HG03575 (cell line): ENCODE results near the gene KIAA1671.

Experiments
- ATAC-seq: cut with Tn5 transposase; IDR thresholded peaks from one replicate; pipeline ENCODE4 v1.9.1; 2021; ENCODE audit not compliant: unreplicated experiment, insufficient number of reproducible peaks, low FRiP score; ENCODE audit errors: extremely low read depth

Gene KIAA1671

DNA sequence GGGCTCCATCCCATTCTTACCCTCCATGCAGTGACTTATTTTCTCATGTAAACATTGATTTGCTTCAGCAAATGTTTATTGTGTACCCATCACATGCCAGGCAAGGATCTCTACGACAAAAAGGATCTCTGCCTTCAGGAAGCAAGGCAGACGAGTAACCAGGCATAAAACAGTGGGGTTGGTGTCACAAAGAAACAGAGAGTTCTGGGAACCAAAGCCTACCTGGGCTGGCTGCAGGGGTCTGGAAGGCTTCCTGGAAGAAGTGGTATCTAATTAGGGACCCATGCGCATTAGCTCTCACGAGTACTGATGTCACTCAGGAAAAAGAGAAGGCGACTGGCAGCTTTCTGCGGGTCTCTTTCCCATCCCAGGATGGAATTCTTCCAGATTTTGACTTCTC, 44.5 kb downstream of the KIAA1671 start:
- no peak for ATAC-seq

GRCh38 chr22:25000686-25001085, 48.2 kb downstream of the KIAA1671 start:
- ATAC-seq, result no peak

DNA sequence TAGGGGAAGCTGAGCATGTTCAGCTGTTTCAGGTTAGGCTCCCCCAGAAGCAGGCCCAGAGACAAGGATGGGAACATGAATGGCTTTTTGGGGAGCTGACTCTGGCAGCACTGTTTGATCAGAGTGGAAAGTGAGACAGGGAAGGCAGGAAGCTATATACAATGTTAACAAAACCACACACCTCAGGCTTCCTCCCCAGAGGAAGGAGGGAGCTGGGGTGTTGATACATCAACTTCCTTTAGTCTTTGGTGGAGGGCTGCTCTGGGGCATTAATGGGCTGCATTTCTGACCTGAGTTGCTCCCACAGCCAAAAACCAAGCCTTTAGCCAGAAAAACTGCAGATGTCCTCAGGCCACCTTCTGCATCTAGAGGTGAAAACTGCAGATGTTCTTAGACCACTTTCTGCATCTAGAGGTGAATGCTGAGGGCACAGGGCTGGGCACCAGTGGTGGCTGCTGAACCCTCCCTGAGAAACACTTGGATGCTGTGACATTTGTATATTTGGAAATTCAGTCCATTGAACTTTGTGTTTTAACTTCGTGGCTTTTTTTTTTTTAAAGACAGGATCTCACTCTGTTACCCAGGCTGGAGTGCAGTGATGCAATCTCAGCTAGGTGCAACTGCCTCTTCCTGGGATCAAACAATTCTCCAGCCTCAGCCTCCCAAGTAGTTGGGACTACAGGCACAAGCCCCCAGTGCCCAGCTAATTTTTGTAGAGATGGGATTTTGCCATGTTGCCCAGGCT, 49.9 kb downstream of the KIAA1671 start:
- ATAC-seq, result no peak

DNA sequence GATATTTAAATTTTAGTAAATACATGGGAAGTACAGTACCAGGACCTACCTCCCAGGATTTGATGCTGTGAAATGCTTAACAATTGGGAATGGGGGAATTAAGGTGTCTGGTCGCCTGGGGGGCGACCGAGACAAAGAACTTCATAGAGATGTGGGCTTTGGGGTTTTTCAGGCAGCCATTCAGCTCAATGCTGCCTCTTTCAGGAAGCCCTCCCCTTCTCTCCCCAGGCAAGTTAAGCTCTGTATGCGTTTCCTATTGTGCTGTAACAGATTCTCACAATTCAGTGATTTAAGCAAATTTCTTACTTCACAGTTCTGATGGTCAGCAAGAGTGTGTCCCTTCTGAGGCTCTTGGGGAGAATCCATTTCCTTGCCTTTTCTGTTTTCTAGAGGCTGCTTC, 53.8 kb downstream of the KIAA1671 start:
- no peak for ATAC-seq

DNA sequence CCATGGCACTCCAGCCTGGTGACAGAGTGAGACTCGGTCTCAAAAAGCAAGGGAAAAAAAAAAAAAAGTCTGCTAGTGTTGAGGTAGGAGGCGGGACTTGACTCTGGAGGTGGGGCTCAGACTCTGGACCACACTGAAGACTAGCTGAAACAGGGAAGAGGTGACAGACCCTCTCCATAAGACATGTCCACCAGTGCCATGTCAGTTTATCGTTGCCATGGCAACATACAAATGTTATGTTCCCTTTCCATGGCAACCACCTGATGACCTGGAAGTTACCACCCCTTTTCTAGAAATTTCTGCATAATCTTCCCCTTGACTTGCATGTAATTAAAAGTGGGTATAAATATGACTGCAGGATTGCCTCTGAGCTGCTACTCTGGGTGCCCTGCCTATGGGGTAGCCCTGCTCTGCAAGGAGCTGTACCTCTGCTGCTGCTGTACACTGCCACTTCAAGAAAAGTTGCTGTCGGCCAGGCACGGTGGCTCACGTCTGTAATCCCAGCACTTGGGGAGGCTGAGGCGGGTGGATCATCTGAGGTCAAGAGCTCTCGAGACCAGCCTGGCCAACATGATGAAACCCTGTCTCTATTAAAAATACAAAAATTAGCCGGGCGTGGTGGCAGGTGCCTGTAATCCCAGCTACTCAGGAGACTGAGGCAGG, 55.1 kb downstream of the KIAA1671 start:
- ATAC-seq, result no peak

GRCh38 chr22:25008666-25009065, 56.1 kb downstream of the KIAA1671 start:
- no peak for ATAC-seq

GRCh38 chr22:25012741-25013143, 60.2 kb downstream of the KIAA1671 start:
- ATAC-seq, result no peak

- ATAC-seq, result no peak
Observed at GRCh38 chr22:25013607-25014006, 61.1 kb downstream of the KIAA1671 start.

- ATAC-seq, result no peak
Observed at GRCh38 chr22:25014896-25015755, 62.6 kb downstream of the KIAA1671 start.

DNA sequence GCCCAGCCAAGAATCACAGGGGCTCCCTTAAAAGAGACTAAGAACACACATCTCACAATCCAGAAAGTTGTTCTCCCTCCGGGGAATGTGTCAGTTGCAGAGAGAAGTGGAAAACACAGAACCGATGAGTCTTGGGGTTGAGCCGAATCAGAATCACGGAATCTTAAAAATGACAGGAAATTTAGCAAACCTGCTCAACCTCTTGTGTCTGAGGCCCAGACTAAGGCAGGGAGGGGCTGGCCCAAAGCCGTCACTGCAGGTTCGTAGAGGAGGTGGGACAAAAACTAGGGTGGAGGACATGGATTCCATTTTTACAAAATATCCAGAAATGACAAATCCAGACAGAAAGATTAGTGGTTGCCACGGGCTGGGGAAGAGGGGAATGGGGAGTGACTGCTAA, 63.8 kb downstream of the KIAA1671 start:
- no peak for ATAC-seq

GRCh38 chr22:25018009-25018408, 65.5 kb downstream of the KIAA1671 start:
- ATAC-seq, result no peak

GRCh38 chr22:25019427-25020184, 67.1 kb downstream of the KIAA1671 start:
- no peak for ATAC-seq

- ATAC-seq, result no peak
Observed at GRCh38 chr22:25021409-25021808, 68.9 kb downstream of the KIAA1671 start.

DNA sequence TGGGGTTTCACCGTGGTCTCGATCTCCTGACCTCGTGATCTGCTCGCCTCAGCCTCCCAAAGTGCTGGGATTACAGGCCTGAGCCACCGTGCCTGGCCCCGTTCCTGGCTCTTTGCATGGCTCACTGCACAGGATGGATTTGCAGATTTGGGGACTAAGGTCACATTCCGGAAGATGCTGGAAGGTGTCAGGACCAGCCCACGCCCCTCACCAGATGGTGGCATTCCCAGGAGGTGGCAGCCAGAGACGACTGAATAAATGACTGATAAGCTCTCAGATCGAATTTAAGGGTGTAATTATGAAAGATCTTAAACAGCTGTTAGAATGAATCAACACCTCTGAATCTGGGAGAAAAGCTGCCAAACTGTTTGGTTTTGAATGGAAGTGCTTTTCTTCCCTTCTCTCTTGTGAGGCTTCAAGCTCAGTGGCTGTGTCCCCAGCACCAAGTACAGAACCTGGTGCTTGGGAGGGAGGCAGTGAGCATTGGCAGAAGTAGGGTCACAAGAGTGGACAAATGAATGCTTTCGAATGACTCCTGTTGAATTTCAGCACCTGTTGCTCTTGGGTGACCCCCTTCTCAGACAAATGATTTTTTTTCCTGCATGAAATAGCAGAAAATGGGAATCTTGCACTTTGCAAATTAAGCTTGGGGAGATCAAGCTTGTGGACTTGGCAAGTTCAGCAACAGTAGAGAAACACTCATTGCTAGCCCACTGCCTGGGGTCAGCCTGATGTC, 69.6 kb downstream of the KIAA1671 start:
- no peak for ATAC-seq

DNA sequence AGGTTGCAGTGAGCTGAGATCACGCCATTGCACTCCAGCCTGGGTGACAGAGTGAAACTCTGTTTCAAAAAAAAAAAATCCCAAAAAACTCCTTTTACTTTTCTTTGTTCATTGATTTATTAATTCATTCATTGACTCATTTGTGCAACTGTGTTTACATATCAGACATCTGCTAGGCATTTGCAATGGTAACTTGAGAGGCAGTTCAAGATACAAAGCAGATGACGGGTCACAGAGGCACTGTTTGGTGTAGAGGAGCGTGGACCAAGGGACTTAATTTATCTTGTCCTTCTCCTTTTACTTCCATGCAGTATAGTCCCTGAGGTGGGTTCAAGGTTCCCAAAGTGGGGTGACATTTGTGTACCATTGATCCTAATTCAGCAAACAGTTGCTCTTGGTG, 71.4 kb downstream of the KIAA1671 start:
- no peak for ATAC-seq

- ATAC-seq, result no peak
Observed at GRCh38 chr22:25024895-25025294, 72.4 kb downstream of the KIAA1671 start.

GRCh38 chr22:25025491-25026400, 73.2 kb downstream of the KIAA1671 start:
- no peak for ATAC-seq
